ENCODE measurements around the gene UBAP1L.
"Not testable (repeated sequence)": the region's sequence is repeated elsewhere in the genome, so short reads cannot be mapped to it uniquely, and the experiment has no call there.

The UBAP1L gene

DNA sequence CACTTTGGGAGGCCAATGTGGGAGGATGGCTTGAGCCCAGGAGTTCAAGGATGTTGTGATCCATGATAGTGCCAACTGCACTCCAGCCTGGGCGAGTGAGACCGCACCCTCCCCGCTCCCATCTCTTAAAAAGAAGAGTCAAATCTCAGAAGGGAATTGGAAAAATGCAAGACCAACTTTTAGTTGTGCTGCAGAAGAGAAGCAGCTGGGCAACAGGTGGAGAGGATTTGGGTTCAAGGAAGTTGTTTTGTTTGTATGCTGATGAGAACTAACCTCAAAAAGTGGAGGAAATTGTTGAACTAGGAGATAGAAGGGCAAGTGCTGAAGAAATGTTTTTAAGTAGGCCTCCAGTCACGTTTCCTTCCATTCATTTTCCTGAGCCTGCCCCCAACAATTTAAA lies 31.4 kb upstream of the UBAP1L start:
- H3K27ac ChIP-seq (ENCODE audit: low read depth, low read length) = no peak overlapping the region
- H2AFZ ChIP-seq (ENCODE audit: low read depth, low read length, severe bottlenecking) = no peak overlapping the region
- peaks cover 11% of the 10 kb centered on the region; the same call in 1 of the 2 replicates for H3K36me3 ChIP-seq (ENCODE audit: low read length)
- no peak overlapping the region for H3K4me2 ChIP-seq (ENCODE audit: low read depth, low read length, poor library complexity, severe bottlenecking)
- H3K27me3 ChIP-seq (ENCODE audit: low read length) = no peaks in the 10 kb centered on the region
- H3F3A ChIP-seq (ENCODE audit: insufficient read depth) = peaks cover 9% of the 10 kb centered on the region; the same call in 1 of the 2 replicates
- no peaks in the 10 kb centered on the region for H3K79me2 ChIP-seq (ENCODE audit: insufficient read depth, low read length)
- H3K9me3 ChIP-seq (ENCODE audit: insufficient read depth, low read length) = no peaks in the 10 kb centered on the region
- H3K4me3 ChIP-seq (ENCODE audit: insufficient read depth, low read length, poor library complexity, severe bottlenecking) = no peak overlapping the region
- no peak overlapping the region for H3K9ac ChIP-seq (ENCODE audit: low read length)
- H3K9me2 ChIP-seq (replicated peaks; ENCODE audit: insufficient read depth, low read length) = no peaks in the 10 kb centered on the region
- H4K20me1 ChIP-seq (ENCODE audit: low read depth, low read length) = no peaks in the 10 kb centered on the region
- no peak for TF ChIP-seq CTCF (IDR thresholded peaks at IDR 0.05; ENCODE audit: insufficient read depth, low read length, poor library complexity, severe bottlenecking)
- TF ChIP-seq EZH2phosphoT487 (conservative IDR thresholded peaks at IDR 0.05; ENCODE audit: low read length) = no peak

DNA sequence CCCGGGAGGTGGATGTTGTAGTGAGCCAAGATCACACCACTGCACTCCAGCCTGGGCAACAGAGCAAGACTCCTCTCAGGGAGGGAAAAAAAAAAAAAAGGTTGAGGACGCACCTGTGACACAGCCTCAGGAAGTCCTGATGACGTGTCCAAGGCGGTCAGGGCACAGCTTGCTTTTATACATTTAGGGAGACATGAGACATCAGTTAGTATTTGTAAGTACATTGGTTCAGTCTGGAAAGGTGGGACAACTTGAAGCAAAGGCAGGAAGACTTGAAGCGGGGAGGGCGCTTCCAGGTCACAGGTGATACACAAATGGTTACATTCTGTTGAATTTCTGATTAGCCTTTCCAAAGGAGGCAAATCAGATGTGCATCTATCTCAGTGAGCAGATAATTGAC lies 23.6 kb upstream of the UBAP1L start:
- not testable (repeated sequence) for H4K20me1 ChIP-seq (ENCODE audit: low read depth, low read length); H3K79me2 ChIP-seq (ENCODE audit: insufficient read depth, low read length); H3F3A ChIP-seq (ENCODE audit: insufficient read depth); H3K4me3 ChIP-seq (ENCODE audit: insufficient read depth, low read length, poor library complexity, severe bottlenecking); H3K27me3 ChIP-seq (ENCODE audit: low read length); H2AFZ ChIP-seq (ENCODE audit: low read depth, low read length, severe bottlenecking); H3K9me3 ChIP-seq (ENCODE audit: insufficient read depth, low read length); H3K4me2 ChIP-seq (ENCODE audit: low read depth, low read length, poor library complexity, severe bottlenecking); H3K9ac ChIP-seq (ENCODE audit: low read length); H3K9me2 ChIP-seq (replicated peaks; ENCODE audit: insufficient read depth, low read length); H3K27ac ChIP-seq (ENCODE audit: low read depth, low read length); H3K36me3 ChIP-seq (ENCODE audit: low read length)

GRCh38 chr15:65137893-65138292 lies 22.9 kb upstream of the UBAP1L start:
- H3K9me3 ChIP-seq (ENCODE audit: insufficient read depth, low read length); H3K27me3 ChIP-seq (ENCODE audit: low read length); H3K36me3 ChIP-seq (ENCODE audit: low read length); H3K79me2 ChIP-seq (ENCODE audit: insufficient read depth, low read length); H3K9ac ChIP-seq (ENCODE audit: low read length); H3K27ac ChIP-seq (ENCODE audit: low read depth, low read length); H4K20me1 ChIP-seq (ENCODE audit: low read depth, low read length); H3K4me3 ChIP-seq (ENCODE audit: insufficient read depth, low read length, poor library complexity, severe bottlenecking); H3F3A ChIP-seq (ENCODE audit: insufficient read depth); H3K9me2 ChIP-seq (replicated peaks; ENCODE audit: insufficient read depth, low read length); H3K4me2 ChIP-seq (ENCODE audit: low read depth, low read length, poor library complexity, severe bottlenecking); H2AFZ ChIP-seq (ENCODE audit: low read depth, low read length, severe bottlenecking): not testable (repeated sequence)

- not testable (repeated sequence) for H3K27me3 ChIP-seq (ENCODE audit: low read length); H2AFZ ChIP-seq (ENCODE audit: low read depth, low read length, severe bottlenecking); H3K36me3 ChIP-seq (ENCODE audit: low read length); H3K9me2 ChIP-seq (replicated peaks; ENCODE audit: insufficient read depth, low read length); H3K4me2 ChIP-seq (ENCODE audit: low read depth, low read length, poor library complexity, severe bottlenecking); H3K79me2 ChIP-seq (ENCODE audit: insufficient read depth, low read length); H3F3A ChIP-seq (ENCODE audit: insufficient read depth); H3K9me3 ChIP-seq (ENCODE audit: insufficient read depth, low read length); H4K20me1 ChIP-seq (ENCODE audit: low read depth, low read length); H3K9ac ChIP-seq (ENCODE audit: low read length); H3K27ac ChIP-seq (ENCODE audit: low read depth, low read length); H3K4me3 ChIP-seq (ENCODE audit: insufficient read depth, low read length, poor library complexity, severe bottlenecking)
Measured at GRCh38 chr15:65137089-65137488, 22.1 kb upstream of the UBAP1L start.

GRCh38 chr15:65134538-65134937 lies 19.5 kb upstream of the UBAP1L start:
- Histone ChIP-seq H3K27ac (ENCODE audit: low read depth, low read length) (no peak overlapping the region), H3K9me2 (replicated peaks; ENCODE audit: insufficient read depth, low read length) (no peaks in the 10 kb centered on the region), H2AFZ (ENCODE audit: low read depth, low read length, severe bottlenecking) (no peak overlapping the region), H3K9me3 (ENCODE audit: insufficient read depth, low read length) (peaks cover 7% of the 10 kb centered on the region; the same call in 1 of the 2 replicates), H3K4me3 (ENCODE audit: insufficient read depth, low read length, poor library complexity, severe bottlenecking) (peak overlapping the region; percentile 81), H3K27me3 (ENCODE audit: low read length) (no peaks in the 10 kb centered on the region), H4K20me1 (ENCODE audit: low read depth, low read length) (no peaks in the 10 kb centered on the region), H3K36me3 (ENCODE audit: low read length) (no peaks in the 10 kb centered on the region), H3K9ac (ENCODE audit: low read length) (no peak overlapping the region; the same call in 1 of the 2 replicates), H3K4me2 (ENCODE audit: low read depth, low read length, poor library complexity, severe bottlenecking) (peak overlapping the region; percentile 87), H3F3A (ENCODE audit: insufficient read depth) (no peaks in the 10 kb centered on the region), H3K79me2 (ENCODE audit: insufficient read depth, low read length) (peaks cover 24% of the 10 kb centered on the region)
- TF ChIP-seq CTCF (IDR thresholded peaks at IDR 0.05; ENCODE audit: insufficient read depth, low read length, poor library complexity, severe bottlenecking) (no peak), EZH2phosphoT487 (conservative IDR thresholded peaks at IDR 0.05; ENCODE audit: low read length) (no peak)

Data from SU-DHL-6 (cell line).